ENCODE results near the gene TRMT1.

- TF ChIP-seq YY1 (IDR thresholded peaks at IDR 0.05; ENCODE audit: insufficient read depth, insufficient read length) (no peak), ZNF274 (IDR thresholded peaks at IDR 0.05; ENCODE audit: low read depth, low read length) (no peak)
These were observed 57.4 kb downstream of the TRMT1 start for GRCh38 chr19:13058951-13059660.
